Stimulated activated CD8-positive, alpha-beta memory T cell treated with anti-CD3 and anti-CD28 coated beads, Interleukin-12 subunit alpha, Interleukin-12 subunit beta, amount 100 ng/mL, for 1 hour (primary cell): Measurements from ENCODE around the gene RNPEP.
"Not testable (repeated sequence)": the region's sequence is repeated elsewhere in the genome, so short reads cannot be mapped to it uniquely, and the experiment has no call there.

Source experiments
- DNase-seq: peaks from one replicate; pipeline ENCODE4 v3.0.0-alpha.2; 2020; ENCODE audit warnings: low read depth

RNPEP gene, protein sequence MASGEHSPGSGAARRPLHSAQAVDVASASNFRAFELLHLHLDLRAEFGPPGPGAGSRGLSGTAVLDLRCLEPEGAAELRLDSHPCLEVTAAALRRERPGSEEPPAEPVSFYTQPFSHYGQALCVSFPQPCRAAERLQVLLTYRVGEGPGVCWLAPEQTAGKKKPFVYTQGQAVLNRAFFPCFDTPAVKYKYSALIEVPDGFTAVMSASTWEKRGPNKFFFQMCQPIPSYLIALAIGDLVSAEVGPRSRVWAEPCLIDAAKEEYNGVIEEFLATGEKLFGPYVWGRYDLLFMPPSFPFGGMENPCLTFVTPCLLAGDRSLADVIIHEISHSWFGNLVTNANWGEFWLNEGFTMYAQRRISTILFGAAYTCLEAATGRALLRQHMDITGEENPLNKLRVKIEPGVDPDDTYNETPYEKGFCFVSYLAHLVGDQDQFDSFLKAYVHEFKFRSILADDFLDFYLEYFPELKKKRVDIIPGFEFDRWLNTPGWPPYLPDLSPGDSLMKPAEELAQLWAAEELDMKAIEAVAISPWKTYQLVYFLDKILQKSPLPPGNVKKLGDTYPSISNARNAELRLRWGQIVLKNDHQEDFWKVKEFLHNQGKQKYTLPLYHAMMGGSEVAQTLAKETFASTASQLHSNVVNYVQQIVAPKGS

DNA sequence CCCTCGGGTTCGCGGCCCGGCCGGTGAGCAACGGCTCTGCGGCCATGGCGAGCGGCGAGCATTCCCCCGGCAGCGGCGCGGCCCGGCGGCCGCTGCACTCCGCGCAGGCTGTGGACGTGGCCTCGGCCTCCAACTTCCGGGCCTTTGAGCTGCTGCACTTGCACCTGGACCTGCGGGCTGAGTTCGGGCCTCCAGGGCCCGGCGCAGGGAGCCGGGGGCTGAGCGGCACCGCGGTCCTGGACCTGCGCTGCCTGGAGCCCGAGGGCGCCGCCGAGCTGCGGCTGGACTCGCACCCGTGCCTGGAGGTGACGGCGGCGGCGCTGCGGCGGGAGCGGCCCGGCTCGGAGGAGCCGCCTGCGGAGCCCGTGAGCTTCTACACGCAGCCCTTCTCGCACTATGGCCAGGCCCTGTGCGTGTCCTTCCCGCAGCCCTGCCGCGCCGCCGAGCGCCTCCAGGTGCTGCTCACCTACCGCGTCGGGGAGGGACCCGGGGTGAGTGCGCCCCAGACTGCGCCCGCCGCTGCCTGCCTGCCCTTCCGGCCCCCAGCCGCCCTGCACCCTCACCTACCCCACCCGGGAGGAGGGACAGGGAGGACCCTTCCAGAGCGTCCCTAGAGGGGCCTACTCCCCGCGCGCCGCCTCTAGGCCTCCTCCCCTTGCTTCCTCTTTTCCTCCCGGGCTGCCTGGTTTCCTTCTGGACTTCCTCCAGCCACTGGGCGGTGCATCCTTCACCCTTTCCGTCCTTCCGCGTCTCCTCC, at the start of gene RNPEP:
TSS of gene RNPEP (plus strand) at position 26 of the 757 bp plus-strand sequence. CDS start at position 45, 19 bp downstream.
- DNase-seq = no peak

DNA sequence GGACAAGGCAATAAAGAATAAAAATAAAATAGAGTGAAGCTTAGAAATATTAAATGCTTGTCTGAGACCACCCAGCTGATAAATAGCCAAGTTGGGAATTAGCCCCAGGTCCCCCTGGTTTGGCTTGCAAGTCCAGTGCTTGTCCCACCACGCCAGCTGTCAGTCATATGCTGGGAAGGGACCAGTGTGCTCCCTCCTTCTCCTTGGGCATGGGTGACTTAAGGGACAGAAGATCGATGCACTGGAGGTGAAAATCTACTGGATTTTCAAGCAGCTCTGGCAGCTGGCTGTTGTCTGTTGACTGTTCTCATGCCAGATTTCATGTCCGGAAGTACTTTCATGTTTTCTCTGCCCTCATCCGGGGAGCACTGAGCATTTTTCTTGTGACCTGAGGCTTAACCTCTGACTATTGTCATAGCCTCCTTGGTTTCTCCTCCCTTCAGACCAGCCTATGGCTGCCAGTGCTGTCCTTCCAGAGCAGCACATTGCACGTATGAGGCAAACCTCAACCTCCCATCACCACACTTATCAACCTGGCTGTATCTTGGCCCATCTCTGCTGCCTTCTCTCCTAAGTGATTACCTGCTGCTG, 48.5 kb upstream of the RNPEP start:
- DNase-seq = no peak

DNA sequence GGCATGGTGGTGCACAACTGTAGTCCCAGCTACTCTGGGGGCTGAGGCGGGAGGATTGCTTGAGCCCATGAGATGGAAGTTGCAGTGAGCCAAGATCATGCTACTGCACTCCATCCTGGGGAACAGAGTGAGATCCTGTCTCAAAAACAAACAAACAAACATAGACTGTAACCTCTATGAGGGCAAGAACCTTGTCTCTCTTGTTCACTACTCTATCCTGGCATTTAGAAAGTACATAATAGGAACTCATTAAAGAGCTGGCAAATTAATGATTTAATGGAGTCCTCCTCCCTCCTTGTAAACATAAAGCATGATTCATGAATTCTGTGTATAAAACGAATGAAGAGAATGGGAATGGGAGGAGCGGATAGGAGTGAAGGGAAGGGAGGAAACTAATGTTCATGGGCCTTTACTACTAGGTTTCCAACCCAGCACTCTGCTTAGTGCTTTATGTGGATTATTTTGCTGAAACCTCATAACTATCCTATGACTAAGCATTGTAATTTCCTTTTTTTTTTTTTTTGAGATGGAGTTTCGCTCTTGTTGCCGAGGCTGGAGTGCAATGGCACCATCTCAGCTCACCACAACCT, 44.7 kb upstream of the RNPEP start:
- DNase-seq = no peak

DNA sequence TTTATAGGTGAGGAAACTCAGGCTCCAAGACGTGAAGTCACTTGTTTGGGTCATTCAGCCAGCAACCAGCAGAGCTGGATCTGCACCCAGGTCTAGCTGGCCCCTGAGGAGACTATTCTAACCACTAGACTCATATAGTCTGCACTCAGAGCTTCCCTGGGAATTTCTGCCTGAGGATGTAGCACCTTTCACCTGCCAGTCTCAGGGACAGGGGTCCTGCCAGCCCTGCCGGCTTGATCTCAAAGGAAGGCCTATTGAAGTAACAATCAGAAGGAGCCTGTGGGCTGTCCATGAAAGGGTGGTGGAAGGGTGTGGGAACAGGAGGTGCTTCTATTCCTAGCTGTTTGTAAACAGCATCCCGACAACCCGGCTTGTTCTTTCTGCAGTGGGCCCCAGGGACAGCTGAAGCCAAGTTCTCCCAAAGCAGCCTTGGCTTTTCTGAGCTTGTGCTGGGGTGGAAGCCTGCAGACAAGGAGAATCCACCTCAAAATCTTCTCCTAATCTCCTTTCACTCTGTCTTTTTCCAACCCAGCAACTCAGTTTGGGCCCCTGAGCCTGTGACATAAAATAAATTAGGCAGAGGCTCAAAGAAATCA, 43.9 kb upstream of the RNPEP start:
- no peak for DNase-seq

DNA sequence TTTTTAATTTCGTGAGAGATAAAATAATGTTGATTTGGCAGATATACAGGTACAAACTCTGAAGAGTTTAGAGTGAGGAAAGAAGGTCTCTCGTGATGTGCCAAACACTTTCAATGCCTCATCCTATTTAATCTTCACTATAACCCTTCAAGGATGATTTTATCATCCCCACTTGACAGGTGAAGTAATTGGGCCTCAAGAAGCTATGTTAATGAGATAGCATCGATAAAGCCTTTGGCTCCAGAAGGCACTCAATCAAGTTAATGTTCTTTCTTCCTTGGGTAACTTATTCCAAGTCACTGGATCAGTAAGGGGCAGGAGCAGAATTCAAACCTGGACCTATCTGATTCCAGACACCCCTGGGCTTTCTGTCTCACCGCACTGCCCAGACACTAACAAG, 43.3 kb upstream of the RNPEP start:
- no peak for DNase-seq

DNA sequence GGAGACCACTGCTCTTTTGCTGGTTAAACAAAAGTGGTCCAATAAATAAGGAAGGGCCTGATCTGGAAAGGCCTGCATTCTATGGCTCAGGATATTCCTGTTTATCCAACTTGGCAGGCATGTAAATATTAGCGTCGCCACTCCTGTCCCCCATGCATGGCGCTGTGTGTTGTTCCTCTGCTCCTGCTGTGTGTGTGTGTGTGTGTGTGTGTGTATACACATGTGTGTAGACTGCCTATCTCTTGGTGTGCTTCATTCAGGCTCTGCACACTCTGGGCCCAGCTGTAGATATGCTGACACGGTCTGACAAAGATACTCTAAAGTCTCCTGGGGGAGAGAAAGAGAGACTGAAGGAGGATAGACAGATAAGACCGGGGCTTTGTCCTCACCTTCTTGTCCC, 42.9 kb upstream of the RNPEP start:
- DNase-seq = no peak

DNA sequence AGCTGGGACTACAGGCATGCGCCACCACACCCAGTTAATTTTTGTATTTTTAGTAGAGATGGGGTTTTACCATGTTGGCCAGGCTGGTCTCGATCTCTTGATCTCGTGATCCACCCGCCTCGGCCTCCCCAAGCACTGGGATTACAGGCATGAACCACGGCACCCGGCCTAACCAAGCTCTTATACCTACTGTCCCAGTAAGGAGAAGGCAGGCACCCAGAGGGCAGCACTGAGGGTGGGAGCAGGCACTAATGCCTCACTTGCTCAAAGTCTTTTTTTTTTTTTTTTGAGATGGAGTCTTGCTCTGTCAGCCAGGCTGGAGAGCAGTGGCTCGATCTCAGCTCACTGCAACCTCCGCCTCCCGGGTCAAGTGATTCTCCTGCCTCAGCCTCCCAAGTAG, 42.1 kb upstream of the RNPEP start:
- not testable (repeated sequence) for DNase-seq

DNA sequence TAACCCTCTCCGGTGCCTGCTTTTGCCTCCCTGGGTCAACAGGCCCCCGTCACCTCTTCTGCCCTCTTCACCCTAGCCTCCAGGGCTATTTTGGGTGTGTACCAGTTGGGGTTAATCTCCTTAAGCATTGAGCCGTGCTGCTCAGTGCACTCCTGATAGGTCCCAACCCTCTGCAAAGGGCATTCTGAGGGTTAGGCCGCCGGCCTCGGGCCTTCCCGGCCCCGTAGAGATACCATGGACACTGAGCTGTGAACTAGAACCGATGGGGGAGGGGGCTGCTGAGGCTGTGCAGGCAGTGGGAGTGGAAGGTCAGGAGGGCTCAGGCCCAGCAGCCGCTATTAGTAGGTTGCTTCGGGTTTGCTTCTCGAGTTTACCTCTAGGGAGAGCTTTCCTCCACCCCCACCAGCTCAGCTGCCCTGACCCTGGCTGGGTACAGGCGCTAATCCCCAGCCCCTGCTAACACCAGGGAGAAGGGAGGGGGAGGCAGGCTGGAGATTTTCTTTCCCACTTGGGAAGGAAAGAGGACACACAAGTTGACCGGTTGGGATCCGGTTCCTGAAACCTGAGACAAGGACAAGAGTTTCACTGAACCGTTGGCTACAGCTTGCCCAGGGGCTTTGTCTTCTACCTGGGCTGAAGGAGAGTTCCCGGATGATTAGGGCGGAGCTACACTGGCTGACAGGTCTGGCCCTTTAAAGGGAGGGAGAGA, 40.9 kb upstream of the RNPEP start:
- no peak for DNase-seq

DNA sequence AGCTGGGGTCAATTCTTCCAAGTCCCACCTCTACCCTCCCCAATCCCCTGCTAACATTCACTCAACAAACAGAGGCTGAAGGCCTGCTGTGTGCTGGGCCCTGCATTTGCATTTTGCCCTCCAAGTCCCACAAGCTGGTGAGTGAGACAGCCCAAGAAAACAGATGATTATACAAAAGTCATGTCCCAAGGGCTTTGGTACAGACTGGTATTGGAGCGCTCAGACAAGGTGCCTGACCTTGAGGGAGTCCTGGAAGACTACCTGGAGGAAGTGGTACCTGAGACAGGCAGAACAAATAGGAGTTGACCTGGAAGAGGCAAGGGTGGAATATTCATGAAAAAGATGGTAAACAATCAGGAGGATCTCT, 40.3 kb upstream of the RNPEP start:
- no peak for DNase-seq

DNA sequence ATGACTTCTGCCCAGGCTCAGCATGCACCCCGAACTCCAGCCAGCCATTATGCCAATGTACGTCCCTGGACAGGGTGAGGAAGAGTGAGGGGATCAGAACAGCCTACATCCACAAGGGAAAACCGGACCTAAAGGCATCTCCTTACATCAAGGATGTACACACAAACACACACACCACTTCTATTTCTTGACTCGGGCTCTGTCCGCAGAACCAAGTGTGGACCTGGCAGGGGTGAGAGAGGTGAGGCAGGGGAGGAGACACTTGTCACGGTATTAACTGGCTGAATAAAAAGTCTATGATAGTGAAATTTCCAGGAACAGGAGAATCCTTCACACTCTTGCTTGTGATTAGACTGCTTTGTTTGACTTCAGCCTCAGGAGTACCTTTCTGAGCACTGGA, 38.4 kb upstream of the RNPEP start:
- no peak for DNase-seq

DNA sequence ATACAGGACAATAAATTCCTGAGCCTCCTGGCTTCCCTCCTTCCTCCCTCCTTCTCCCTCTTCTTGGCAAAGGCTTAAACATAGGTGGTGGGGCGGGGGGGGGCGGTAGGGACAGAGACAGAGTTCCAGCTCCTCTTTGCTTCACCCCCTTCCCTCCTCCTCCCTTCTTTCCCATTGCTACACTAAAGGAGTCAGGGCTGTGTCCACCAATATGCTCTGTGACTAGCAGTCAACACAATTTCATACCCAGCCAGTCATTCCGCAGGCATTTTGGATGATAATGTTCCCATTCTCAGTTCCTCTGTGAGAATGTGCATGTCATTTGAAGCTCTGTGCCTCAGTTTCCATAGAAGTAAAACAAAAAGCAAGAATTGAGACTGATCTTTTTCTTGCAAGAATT, 37.8 kb upstream of the RNPEP start:
- DNase-seq = no peak

DNA sequence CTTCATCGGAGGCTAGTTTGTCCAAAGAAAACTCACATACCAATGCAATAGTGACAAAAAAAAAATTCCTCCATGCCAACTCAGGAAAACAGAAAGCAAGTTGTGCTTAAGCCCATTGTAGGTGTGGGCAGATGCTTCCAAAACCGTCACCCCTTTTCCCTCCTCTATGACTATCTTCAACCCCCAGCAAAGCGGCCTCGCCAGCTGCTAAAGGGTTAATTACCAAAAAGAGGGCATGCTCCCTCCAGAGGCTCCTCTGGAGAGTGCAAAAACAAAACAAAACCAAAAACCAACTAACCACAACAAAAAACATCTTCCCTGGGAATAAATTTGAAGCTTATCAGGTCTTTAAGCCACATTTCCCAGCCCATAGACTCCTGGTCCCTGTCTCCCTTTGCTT, 37.3 kb upstream of the RNPEP start:
- DNase-seq = no peak

DNA sequence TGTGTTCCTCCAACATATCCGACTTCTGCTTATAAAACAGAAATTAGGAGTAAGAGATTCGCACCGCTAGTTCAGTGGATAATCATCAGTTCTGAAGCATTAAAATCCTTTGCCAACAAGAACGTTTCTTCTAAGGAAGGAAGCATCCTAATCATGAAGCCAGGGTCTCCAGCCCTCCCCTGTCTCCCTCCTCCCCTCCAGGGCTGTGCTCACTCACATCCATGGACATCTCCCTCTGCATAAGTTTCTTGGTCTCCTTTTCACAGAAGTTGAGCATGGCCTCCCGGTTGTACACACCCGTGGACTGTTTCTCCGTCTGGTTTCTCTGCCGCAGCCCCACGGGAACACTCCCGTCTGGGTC, 36.6 kb upstream of the RNPEP start:
- no peak for DNase-seq

DNA sequence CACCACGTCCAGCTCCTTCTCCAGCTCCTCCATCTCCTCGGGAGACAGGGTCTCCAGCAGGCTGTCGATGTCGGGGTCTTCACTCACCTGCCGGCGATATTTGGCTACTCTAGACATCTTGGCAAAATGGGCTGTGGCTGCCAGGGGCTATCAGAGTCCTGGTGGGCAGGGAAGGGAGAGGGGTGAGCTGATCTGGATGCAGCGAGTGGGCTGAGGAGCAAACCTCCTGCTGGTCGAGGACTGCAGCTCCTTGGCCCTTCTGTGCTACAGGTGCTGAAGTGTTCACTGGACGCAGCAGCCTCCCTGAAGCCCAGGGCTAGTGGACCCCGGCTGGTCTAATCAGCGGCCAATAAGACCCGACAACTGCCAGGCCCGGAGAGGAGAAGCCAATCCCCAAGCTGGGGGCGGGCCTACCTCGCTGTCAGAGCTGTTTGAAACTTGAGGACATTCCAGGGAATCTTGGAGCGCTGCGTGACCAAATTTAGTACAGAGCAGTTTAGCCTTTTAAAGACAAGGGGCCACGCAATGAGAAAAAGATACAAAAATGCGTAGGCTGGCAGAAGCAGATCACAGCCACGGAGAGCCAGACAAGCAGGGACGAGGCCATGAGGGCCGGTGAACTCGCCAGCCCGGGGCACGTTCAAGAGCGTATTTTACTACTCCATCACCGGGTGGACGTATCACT, 36.1 kb upstream of the RNPEP start, which contains the start of gene LMOD1:
TSS of gene LMOD1 (minus strand) at position 325 of the 685 bp plus-strand sequence. CDS start at position 117, 208 bp downstream.
- no peak for DNase-seq

DNA sequence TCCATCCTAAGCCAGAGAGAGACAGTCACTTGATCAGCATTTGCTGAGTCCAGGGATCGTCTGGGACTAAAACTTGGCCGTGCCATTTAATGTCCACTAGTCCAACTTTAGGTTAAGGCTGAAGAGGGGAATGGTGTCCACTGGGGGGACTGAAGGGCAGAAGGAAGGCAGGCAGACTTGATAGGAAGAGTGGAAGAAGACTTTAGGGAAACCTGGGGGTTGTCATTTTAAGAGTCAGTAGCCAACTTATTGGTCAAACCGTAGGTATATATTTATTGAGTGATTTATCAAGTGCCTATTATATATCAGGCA, 34.8 kb upstream of the RNPEP start:
- DNase-seq = no peak

DNA sequence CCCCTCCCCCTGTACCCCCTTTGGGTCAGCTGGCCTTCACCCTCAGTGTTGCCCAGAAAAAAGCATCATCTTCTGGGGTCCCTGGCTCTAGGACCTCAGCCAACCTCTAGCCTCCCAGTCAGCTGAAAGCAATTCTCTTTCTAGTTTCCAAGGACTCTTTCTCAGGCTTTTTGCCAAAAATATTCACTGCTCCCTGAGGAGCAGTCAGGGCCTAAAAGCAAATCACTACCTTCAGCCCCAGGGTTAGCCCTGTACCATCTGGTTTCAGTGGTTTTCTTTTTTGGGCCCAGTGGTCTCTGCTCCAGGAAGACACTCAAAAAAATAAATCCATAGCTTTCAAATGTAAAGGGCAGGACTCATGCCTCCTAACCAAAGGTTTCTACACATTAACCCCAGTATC, 33.0 kb upstream of the RNPEP start:
- no peak for DNase-seq

DNA sequence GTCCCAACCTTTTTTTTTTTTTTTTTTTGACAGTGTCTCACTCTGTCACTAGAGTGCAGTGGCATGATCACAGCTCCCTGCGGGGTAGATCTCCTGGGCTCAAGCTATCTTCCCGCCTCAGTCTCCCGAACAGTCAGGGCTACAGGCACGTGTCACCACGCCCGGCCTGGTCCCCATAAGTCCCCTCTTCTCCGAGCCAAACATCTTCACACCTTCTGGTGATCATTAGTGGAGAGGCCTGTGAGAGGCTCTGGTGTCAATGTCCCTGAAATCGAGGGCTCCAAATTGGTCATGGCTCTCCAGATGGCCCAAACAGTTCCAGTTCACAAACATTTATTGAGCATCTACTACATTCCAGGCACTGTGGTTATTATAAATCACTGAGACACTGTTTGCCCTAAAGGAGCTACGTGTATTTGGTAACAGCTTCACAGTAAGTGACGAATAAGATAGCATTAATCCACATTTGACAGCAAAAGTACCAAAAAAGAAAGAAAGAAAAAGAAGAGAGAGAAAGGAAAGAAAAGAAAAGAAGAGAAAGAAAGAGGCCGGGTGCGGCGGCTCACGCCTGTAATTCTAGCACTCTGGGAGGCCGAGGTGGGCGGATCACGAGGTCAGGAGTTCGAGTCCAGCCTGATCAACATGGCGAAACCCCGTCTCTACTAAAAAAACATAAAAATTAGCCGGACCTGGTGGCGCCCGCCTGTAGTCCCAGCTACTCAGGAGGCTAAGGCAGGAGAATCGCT, 28.0 kb upstream of the RNPEP start:
- DNase-seq = no peak

DNA sequence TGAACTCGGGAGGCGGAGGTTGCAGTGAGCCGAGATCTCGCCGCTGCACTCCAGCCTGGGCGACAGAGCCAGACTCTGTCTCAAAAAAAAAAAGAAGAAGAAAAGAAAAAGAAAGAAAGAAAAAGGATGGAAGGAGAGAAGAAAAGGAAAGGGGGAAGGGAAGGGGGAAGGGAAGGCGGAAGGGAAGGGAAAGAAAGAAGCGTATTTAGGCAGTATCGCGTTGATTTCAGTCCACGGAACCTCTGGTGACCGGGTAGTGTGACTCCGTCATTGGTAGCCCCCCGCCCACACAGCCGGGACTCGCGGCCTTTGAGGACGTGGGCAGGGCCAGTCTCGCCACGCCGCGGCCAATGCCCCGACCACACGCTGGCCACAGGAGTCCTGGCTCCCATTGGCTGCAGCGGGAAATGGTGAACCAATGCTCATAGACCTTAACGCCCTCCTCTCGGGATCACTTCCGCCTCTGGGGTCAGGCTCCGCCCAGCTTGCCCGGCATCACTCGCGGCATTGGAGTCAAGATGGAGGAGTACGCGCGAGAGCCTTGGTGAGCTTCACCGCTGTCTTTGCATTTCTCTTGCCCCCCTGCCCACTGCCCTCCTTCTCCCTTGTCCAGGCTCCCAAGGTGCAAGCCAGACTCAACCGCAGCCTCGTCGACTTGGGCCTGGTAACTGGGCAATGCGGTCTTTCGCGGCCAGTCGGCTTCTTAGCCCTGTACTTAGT, 27.3 kb upstream of the RNPEP start, which contains the start of gene TIMM17A:
TSS of gene TIMM17A (plus strand) at position 495 of the 720 bp plus-strand sequence. CDS start at position 519, 24 bp downstream.
- DNase-seq = peak; percentile 86

DNA sequence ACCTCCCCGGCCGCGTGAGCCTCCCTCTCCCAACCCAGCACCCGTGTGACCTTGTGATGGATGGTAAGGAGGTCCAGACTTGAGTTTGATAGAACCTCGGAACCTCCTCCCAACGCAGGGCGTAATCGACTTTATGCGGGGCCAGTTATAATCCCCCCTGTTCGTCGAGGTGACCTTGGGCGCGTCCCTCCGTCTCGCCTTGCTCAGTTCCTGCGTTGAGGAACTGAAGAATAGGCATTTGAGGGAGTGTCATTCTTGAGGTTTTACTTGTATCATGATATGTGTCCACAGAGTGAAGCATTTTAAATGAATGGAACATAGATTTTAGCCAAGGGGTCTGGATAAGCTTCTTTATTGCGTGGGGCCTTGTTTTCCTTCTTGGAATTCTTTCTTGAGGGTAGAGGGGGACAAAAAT, 26.7 kb upstream of the RNPEP start:
- no peak for DNase-seq
